Measurements from ENCODE around the gene MMAB.
A peak's percentile ranks its signal among the peaks of the same experiment; 100 is the strongest.
"Not testable (repeated sequence)": the region's sequence is repeated elsewhere in the genome, so short reads cannot be mapped to it uniquely, and the experiment has no call there.

MMAB gene

DNA sequence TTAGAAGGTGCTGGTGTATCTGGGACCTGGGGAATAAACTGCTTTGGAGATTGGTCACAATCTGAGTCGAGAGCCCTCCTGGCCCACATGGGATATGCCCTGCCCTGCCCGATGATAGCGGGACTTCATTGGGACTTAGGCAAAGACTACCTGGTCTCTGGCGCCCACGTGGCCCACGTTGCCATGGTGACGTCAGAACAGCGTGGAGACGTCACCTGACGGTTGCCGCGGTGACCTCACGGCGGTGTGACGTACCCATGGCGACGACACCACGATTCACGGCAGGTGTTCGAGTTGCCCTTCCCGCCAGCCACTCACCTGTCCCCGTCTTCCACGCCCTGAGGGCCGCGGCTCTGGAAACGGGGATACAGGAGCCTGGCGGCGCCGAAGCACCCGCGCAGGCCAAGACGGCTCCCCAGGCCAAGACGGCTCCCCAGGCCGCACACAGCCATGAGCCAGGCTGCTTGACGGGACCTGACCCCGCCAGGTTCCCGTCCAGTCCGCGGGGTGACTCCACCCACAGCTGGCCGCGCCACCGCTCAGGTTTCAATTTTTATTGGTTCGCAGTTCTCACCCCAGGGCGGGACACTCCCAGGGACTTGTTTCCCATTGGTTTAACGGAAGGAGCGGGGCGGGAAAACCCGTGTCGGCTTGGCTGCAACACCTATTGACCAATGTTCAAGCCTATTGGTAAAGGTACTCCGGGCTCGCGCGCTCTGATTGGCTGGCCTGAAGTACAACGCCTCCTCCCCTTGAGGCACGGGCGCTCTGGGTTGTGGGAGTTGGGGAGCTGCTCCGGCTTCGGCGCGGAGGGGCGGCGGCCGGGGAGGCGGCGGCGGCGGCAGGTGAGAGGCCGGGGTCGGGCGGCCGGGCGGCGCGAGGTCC is at the start of gene MMAB, which contains the start of gene MVK:
TSS of gene MMAB (minus strand) at position 476 of the 885 bp plus-strand sequence. CDS start at position 452, 24 bp downstream.
TSS of gene MVK (plus strand) at position 766 of the 885 bp plus-strand sequence. CDS start 1,029 bp downstream, outside the sequence.
- peak; percentile 99 for DNase-seq

DNA sequence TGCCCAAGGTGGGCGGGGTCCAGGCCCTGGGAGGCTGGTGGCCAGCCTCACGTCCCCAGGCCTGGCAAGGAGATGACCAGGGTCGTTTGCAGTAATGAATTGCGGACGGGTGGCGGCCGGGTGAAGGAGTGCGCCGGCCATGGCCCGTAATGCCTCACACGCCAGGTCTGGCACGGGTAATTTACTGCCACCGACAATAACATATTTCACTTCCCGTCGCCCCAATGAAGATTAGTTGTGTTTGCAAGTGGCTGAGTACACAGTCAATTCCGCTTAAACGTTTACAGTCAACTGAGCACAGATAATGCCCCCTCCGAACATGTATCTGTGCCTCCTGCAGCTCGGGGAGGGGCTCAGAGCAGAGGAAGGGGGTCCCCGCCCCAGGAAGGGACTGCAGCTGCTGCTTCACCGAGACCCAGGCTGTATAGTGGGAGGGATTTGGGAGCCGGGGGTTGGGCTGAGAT is 48.6 kb upstream of the MMAB start:
- no peak for DNase-seq

DNA sequence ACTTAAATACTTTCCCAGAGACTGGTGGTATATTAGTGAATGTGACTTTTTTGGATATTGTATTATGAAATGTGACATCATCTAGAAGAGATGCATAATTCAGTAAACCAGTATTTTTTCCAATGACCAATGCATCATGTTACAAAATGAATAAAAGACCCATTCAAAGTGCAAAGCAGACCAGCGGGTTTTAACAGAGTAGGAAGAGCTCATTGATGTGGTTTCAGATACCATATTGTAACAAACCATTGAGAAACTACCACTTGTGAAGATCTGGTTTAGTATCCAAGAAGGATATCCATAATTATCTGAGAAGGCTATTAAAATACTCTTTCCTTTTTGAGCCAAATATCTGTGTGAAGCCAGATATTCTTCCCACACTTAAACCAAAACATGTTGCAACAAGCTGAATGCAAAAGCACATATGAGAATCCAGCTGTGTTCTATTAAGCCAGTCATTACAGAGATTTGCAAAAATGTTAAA is 47.9 kb upstream of the MMAB start:
- peak in 1 of 3 donors; percentile 14 for DNase-seq

DNA sequence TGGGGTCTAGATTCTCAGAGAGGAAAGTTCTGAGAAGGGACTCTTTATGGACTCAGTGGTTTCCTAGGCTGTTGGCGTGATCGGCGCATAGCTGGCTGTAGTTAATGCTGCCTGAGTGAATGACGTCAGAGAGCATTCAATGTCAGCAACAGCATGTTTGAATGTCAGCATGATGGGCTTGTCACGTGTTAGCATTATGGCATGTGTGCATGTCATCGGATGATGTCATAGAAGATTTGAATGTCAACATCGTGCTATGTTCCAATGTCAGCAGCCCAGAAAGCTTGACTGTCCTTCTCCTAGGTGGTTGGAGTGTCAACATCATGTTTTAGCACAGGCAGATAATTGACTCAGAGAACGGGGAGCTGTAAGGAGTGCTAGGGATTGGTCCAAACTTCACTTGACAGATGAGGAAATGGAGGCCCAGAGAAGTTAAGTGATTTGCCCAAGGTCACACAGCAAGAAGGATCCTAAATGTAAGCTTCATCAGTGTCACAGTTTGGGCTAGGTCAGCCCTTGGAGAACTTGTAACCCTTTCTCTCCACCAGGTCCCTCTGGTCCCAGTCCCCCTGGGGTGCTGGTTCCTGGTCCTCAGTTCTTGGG is 45.8 kb upstream of the MMAB start:
- no peak for DNase-seq

DNA sequence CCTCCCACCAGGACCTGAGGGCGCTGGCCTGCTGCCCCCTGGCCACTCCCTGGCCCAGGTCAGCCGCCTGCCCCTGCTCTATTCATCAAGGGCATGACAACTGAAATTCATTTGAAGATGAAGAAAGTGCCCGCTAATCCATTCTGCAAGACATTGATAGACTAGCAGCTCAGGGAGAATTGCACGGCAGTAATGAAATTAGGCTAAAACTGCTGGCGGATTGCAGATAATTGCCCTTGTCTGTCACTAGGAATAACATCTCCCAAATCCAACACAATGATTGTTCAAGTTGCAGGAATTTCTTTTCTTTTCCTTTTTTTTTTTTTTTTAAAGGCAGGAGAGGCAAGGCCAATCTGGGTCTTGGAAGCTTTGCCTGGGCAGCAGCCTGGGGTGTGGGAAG is 44.8 kb upstream of the MMAB start:
- DNase-seq = no peak

DNA sequence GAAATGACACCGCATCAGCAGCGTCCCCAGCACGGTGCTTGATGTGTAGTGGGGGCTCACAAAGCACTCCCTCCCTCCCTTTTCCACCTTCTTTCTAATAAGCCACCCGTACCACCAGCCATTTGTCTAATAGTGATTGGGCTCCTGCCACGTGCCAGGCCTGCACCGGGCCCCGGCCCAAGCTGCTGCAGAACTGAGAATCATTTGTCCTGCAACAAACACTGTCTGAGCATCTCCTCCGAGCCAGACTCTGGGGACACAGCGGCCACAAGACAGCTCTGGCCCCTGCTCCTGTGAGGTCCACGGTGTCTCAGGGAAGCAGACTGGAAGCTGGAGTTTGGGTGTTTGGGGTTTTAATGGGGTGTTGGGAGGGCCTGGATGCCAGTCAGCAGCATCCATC is 44.2 kb upstream of the MMAB start:
- no peak for DNase-seq

DNA sequence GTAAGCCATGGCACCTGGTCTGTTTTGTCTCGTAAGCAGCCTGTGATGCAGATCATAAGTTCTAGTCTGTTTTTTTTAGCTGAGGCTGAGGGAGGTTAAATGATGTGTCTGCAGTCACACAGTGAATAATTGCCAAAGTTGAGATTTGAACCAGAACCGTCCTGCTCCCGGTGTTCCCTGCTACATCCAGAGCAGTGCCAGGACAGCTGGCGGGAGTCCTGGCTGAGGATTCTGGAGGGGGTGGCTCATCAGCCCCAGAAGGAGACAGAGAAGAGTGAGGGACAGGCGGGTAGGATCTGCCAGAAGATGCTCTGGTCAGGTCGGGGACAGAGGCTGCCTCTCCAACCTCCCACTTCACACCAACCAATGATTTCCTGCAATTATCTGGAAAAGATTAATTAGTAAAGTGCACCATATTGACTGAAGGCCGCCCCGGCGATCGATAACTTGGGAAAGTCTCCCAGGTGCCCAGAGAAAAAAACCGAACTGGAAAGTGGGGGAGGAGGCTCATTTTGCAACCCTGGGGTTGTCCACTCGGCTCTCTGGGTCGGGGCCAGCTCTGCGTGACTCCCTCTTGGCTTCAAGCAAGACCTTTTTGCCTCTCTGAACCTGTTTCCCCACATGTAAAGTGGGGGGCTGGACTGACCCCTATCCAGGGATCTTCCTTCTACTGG is 42.4 kb upstream of the MMAB start:
- no peak for DNase-seq

DNA sequence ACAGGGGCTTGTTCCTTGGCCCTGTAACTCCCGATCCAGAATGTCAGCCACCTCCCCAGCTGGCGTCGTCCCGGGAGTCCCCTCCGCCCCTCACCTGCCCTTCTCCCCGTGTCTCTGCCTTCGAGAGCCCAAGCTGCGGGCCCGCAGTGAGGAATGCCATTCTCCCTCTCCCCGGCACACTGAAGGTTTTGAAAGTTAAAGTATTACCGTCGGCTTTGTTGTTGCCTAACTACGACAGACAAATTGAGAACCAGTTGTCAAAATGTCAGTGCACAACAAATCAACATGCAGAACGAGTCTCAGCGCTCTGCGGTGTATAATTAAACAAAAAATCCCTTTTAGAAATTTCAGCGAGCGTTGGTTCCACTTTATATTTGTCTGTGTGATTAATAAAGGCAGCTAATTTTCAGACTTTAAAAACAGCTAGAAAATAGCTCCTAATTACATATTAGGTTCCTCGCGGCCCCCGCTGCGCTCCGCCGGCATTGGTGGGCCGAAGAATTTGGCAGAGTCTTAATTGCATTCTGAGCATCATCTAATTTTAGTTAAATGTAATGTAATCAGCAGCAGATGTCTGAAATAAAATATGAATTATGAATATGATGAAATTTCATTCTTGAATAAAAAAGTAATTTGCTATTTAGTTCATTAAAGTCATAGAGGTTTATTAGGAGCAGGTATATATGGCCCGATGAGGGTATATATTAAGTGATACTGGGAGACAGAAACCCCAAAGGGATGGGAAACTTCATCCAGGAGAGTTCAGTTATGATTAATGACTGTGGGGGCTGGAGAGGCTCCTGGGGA is 40.5 kb upstream of the MMAB start:
- DNase-seq = no peak

DNA sequence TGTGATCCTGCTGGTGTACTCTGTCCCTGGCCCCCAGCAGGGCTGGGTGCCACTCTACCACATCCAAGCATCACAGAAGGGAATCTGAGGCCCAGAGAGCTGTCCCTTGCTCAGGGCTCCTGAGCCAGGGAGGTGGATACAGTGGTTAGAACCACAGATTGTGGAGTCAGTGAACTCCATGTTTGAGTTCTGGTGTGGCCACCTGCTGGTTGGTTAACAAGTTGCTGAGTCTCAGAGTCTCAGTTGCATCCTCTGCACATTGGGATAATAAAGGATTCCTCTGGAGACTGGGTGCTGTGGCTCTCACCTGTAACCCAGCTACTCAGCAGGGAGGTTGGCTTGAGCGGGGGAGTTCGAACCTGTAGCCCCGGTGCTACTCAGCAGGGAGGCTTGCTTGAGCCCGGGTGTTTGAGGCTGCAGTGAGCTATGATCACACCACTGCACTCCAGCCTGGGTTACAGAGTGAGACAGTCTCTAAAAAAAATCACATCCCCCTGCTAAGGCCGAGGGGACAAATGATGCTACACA is 39.7 kb upstream of the MMAB start:
- no peak for DNase-seq

DNA sequence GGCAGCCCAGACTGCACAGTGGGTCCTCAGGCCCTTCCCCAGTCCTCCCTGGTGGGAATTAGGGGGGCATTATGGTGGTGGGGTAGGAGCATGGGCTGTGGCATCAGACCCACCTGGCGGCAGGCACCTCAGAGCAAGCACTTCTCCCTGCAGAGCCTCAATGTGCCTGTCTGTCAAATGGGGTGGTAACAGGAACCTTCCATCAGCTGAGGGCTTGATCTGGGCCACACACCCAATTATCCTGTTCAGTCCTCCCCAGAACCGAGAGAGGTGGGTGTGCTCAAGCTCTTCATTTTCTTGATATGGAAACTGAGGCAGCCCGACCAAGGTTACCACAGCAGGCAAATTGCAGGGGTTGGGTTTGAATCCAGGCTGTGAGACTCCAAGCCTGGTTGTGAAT is 38.7 kb upstream of the MMAB start:
- DNase-seq = no peak

DNA sequence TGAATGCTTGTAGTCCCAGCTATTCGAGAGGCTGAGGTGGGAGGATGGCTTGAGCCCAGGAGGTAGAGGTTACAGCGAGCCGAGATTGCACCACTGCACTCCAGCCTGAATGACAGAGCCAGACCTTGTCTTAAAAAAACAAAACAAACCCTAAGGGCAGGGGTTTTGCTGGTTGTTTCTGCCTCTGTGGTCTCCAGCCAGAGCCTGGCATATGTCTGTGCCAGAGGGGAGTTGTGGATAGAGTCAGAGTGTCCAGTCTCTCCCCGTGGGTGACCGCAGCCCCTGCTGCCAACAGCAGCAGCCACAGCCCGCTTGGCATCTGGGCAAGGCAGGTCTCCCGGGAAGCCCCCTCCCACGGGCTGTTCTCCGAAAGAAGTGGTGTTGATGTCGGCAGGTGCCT is 37.9 kb upstream of the MMAB start:
- DNase-seq = no peak

DNA sequence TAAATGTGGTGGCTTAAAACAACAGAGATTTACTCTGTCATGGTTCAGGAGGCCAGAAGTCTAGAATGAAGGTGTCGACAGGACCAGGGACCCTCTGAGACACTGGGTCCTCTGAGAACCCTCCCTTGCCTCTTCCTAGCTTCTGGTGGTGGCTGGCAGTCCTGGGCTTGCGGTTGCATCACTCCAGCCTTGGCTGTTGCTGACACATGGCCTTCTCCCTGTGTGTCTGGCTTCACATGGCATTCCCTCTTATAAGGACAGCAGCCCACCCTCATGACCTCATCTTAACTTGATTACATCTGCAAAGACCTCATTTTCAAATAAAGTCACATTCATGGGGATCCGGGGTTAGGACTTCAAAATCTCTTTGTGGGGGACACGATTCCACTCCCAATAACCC is 37.2 kb upstream of the MMAB start:
- DNase-seq = no peak

DNA sequence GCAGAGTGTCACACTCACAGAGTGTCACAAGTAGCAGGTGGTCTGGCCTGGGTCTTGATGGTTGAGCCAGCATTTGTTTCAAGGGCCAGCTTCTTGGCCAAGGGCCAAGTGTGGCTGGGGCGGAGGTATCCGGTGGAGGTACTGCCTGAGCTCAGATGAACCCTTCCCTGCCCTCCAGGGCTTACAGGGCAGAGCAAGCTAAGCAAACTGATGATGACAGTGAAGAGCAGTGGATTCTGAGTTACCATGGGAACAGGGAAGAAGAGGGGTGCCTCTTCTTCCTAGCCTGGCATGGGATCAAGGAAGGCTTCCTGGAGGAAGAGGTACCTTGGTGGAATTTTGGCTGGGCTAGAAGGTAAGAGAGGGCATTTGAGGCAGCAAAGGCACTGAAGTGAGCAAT is 36.0 kb upstream of the MMAB start:
- DNase-seq = no peak

DNA sequence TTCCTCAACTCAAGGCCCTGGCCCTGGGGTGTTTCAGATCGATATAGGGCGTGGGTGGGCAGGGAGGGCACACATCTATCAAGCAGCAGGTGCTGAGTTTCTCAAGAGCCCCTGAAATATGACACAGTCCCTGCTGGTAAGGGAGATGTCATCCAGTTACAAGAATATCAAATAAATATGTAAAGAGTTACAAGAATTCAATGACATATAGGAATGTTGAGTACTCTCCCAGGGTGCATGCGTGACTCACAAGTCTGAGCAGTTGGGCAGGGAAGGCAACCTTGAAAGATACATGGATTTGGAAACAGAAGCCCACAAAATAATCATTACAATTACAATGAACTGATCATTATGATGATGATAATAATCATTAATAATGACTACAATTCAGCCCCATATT is 35.5 kb upstream of the MMAB start:
- no peak for DNase-seq

DNA sequence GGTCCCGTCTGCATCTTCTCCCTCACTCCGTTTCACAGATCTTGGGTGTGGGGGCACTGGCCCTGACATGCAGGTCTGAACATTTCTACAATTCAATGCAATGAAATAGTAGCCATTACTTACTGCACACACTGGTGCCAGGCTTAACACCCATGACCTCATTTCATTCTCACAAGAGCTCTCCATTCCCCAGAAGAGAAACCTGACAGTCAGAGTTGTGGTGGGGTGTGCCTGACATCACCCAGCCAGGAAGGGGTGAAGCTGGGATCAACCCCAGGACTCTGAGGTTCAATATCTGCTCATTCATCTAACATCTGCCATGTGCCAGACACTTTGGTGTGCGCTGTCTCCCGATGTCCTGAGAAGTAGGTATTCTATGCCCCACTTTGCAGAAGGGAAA is 35.0 kb upstream of the MMAB start:
- DNase-seq = no peak

DNA sequence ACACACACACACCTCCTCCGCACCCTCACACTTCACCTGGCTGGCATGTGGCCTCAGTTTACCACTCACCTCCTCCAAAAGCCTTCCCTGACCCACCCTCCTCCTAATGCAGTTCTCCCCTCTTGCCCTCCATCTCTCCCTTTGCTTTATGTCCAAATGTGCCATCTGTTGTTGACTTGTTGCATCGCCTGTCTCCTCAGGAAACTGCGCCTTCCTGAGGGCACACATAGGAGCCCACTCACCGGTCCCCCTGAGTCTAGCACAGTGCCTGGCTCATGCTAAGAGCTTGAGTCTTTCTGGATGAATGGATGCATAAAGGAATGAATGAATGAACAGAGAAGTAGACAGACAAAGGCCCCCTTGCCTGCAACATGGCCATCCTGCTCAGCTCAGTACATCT is 34.3 kb upstream of the MMAB start:
- no peak for DNase-seq

DNA sequence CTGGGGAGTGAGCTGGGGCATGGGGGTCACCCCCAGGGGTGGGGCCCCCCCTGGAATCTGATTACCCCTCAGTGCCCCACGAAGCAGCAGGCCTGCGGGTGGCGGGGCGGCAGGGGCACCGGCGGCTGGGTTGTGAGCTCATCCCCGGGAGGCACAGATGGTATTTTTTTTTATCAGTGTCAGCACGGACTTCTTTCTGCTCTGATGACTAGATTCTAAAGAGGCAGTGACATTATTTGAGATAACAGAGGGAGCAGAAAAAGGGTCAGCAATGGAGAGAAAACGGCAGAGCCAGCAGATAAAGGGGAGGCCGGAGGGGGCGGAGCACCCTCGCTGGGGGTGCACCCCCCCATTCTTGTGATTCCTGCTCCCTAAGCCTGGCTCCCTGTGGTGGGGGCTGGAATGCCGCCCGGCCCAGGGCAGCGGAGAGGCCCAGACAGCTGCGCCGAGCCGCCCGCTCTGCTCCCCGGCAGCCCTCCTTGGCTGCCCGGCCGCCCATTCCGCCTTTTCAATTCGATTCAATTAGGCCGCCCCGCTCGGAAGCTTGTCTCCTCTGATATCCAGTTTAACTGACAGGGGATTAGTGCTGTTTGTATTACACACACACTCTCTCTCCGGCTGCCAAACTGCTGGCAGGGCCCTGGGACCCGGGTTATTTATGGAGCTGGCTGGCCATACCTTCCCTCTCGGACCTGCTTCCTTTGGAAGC is 33.2 kb upstream of the MMAB start:
- no peak for DNase-seq

DNA sequence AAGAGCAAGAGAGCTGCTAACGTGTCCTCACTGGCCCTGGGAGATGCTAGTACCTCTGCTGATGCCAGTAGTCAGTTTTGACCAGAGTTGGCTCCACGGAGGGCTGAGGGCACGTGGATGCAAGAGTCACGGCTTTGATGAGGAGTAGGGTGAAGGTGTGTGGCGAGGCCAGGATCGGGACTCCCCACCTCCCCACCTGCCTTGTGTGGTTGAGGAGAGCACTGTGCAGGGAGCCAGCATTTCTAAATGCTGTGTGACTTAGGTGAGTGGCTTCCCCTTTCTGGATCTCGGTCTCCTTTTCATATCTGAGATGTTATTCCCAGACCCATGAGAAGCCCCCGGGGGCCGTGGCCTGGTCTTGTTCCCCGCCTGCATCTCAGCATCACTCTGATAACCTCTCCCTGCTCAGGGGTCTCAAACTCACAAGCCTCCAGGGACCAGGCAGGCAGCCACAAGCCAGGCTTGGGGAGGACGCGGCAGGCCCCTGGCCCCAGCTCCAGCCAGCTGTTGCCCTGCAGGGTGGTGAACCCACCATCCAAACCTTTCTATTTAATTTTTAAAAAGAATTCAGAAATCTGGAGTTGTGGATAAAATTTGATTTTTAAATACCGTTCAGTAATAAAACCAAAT is 32.4 kb upstream of the MMAB start:
- DNase-seq = no peak

DNA sequence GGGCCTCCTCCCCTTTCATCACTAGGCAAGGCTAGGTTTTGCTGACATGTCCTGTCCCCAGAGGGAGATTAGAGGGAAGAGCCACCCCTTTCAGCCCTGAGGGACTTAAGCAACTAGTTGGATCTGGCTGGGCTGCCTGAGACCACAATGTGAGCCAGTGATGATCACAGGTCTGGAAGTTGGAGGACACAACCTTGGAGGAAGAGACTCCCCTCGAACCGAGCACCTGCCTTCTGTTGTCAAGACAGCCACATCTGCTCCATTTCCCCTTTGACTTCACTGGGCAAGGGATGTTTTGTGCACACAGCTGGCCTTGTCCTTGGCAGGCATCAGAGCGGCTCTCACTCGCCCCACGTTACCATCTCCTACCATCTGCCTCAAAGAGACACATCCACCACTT is 31.7 kb upstream of the MMAB start:
- no peak for DNase-seq

DNA sequence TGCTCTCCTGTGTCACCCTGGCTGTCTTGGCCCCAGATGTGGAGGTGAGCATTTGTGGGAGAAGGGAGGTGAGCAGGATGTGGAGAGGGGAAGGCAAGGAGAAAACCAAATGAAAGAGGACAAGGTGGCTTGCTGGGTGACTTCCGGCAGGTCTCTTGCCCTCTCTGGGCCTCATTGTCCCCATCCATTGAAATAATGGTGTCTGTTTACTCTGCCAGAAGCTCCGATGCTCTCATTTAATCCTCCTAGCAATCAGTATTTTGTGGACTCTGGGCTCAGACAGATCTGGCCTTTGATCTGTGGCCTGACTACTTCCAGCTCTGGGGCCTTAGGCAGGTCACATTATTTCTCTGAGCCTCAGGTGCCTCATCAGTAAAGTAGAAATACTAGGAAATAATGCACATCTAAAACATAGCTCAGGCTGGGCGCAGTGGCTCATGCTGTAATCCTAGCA is 30.9 kb upstream of the MMAB start:
- no peak for DNase-seq

DNA sequence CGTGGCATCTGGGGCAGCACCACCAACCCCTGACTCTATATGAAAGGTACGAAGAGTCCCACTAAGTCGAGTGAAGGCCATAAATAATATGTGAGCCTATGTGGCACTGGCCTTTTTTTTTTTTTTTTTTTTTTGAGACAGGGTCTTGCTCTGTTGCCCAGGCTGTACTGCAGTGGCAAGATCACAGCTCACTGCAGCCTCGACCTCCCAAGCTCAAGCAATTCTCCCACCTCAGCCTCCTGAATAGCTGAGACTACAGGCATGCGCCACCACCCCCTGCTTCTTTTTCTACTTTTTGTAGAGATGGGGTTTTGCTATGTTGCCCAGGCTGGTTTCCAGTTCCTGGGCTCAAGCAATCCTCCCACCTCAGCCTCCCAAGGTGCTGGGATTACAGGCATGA is 28.8 kb upstream of the MMAB start:
- DNase-seq = not testable (repeated sequence)
